NCI-H82 treated with DMSO at 0.1 percent for 48 hours (cell line): ENCODE measurements around the gene NEDD8.
"Not testable (repeated sequence)": the region's sequence is repeated elsewhere in the genome, so short reads cannot be mapped to it uniquely, and the experiment has no call there.

Experiments used
- DNase-seq: peaks from one replicate; lab custom pipeline; 2025; ENCODE audit not compliant: unreplicated experiment; lab: John Stamatoyannopoulos, UW

NEDD8 gene

GRCh38 chr14:24249230-24250021 is 17.3 kb upstream of the NEDD8 start:
- DNase-seq = no peak

GRCh38 chr14:24247422-24247821 is 15.3 kb upstream of the NEDD8 start:
- no peak for DNase-seq

GRCh38 chr14:24246765-24247212 is 14.6 kb upstream of the NEDD8 start:
- no peak for DNase-seq

- not testable (repeated sequence) for DNase-seq
Observed at GRCh38 chr14:24245350-24245749, 13.2 kb upstream of the NEDD8 start.

- DNase-seq = no peak
Observed at GRCh38 chr14:24243336-24243836, 11.2 kb upstream of the NEDD8 start.

- peak; percentile 86 for DNase-seq
Observed at GRCh38 chr14:24241829-24242443, 9.8 kb upstream of the NEDD8 start.

- no peak for DNase-seq
Observed at GRCh38 chr14:24240110-24240918, 8.1 kb upstream of the NEDD8 start.

GRCh38 chr14:24238527-24239037 is 6.4 kb upstream of the NEDD8 start:
- no peak for DNase-seq

GRCh38 chr14:24238123-24238522 is 6.0 kb upstream of the NEDD8 start:
- no peak for DNase-seq

- no peak for DNase-seq
Observed at GRCh38 chr14:24237463-24237955, 5.3 kb upstream of the NEDD8 start.

GRCh38 chr14:24236689-24237462 is 4.7 kb upstream of the NEDD8 start:
- no peak for DNase-seq

GRCh38 chr14:24235804-24236688 is 3.9 kb upstream of the NEDD8 start:
- no peak for DNase-seq

- DNase-seq = no peak
Observed at GRCh38 chr14:24234095-24235005, 2.2 kb upstream of the NEDD8 start.

- DNase-seq = no peak
Observed at GRCh38 chr14:24233538-24233866, 1.3 kb upstream of the NEDD8 start.

- peak; percentile 58 for DNase-seq
Observed at GRCh38 chr14:24232645-24233537, 724 bp upstream of the NEDD8 start, which contains the start of gene GMPR2. GMPR2 (plus strand) TSS chr14:24232929; CDS start chr14:24233254, 325 bp downstream.

GRCh38 chr14:24231263-24232120 is 675 bp downstream of the NEDD8 start:
- no peak for DNase-seq
